HUES64 (cell line): Measurements from ENCODE around the gene KCNH6.

Source experiments
- H3K27ac ChIP-seq: 2 replicates; pipeline ENCODE4 v1.7.0; 2013; ENCODE audit warnings: low read depth, low read length, inconsistent platforms
- H3K27me3 ChIP-seq: 2 replicates; pipeline ENCODE4 v1.6.1; 2013; ENCODE audit warnings: mild to moderate bottlenecking, low read length; ENCODE audit not compliant: insufficient read depth
- H3K36me3 ChIP-seq: 2 replicates; pipeline ENCODE4 v1.6.1; 2013; ENCODE audit warnings: mild to moderate bottlenecking, low read length; ENCODE audit not compliant: insufficient read depth
- H3K4me1 ChIP-seq: 2 replicates; pipeline ENCODE4 v1.6.1; 2013; ENCODE audit warnings: mild to moderate bottlenecking, low read length, moderate library complexity; ENCODE audit not compliant: insufficient read depth
- H3K4me3 ChIP-seq: 2 replicates; pipeline ENCODE4 v1.5.1; 2013; ENCODE audit warnings: mild to moderate bottlenecking, low read length, moderate library complexity
- H3K9ac ChIP-seq: 2 replicates; pipeline ENCODE4 v1.6.1; 2013; ENCODE audit warnings: mild to moderate bottlenecking, low read depth, low read length
- H3K9me3 ChIP-seq: 2 replicates; pipeline ENCODE4 v1.6.1; 2013; ENCODE audit warnings: low read depth, low read length; ENCODE audit not compliant: insufficient read depth
- WGBS: fragments of 150-250, 120-280 bp; methylation state at CpG from one replicate; pipeline ENCODE4 v1.1.7; 2013; ENCODE audit warnings: missing lambda C conversion rate; 5-methylcytosine and 5-hydroxymethylcytosine counted together

KCNH6 gene

DNA sequence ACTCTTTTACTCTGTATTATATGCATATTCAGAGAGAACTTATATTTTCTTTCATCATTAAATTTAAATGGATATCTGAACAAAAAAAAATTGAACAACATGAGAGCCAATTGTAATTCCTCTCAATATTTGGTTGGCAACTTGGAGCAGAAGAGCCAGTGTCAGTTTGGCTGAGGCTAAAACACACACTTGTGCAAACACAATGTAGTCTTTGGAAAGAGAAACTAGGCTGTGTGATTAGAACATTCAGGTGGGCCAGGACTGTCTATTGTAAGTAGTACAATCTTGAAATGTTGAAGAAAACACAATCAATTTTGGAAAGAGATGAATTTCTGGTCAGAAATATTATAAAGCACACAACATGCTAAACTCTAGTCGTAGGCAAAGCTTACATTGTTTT lies 44.1 kb downstream of the KCNH6 start:
- H3K9ac ChIP-seq, result no peak overlapping the region
- H3K27ac ChIP-seq, result no peak overlapping the region
- no peaks in the 10 kb centered on the region for H3K4me1 ChIP-seq
- H3K27me3 ChIP-seq, result no peaks in the 10 kb centered on the region
- no peaks in the 10 kb centered on the region for H3K9me3 ChIP-seq
- 91% methylated on average over 1 of the region's 1 CpG for WGBS
- H3K36me3 ChIP-seq, result no peaks in the 10 kb centered on the region
- H3K4me3 ChIP-seq, result no peak overlapping the region

DNA sequence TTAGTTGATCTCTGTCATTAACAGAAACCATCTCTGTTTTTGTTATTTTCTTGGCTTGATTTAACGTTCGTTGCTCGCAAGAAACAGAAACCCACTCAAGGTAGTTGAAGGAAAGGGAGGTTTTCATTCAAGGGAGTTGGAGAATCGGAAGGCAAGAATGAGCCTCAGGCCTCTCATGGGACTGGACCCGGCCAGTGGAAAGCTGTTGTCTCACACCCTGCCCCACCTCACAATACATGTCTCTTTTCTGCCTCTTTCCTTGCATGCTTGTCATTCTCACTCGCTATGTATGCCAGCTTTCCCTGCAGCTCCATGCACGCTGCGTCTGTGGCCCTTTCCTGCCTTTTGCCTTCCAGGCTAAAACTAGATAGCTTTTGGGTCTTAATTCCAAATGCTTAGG lies 45.4 kb downstream of the KCNH6 start:
- Histone ChIP-seq H3K36me3 (no peaks in the 10 kb centered on the region), H3K9me3 (no peaks in the 10 kb centered on the region), H3K4me3 (no peak overlapping the region), H3K27me3 (no peaks in the 10 kb centered on the region), H3K9ac (no peak overlapping the region), H3K27ac (no peak overlapping the region), H3K4me1 (no peaks in the 10 kb centered on the region)
- 91% methylated on average over 8 of the region's 8 CpGs for WGBS

DNA sequence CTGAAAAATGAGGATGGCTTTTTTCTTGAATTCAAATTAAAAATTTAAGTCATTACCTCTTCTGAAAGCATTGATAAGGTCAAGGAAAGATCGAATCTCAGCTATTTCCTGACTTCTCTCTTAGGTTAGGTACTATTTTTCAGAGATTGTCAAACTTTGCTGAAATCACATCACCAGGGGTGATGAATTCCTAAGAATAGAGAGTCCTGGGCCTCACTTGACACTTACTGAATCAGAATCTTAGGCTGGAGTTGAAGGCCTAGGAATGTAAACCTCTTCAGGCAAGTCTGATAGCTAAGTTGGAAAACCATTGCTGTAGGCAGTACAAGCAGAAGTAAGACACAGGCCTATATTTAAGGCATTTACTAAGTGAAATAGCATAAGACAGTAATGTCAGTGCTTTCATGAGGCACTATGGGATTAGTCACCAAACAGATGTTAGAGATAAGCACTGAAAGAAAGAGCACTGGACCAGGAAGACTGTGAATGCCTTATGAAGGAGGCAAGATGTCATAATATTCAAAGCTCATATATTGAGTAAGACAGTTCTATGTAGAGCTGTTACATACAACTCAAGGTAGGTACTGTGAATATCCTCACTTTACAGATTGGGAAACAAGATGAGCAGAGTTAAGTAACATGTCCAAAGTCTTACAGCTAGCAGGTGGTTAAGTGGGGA lies 48.6 kb downstream of the KCNH6 start:
- no peak overlapping the region for H3K9ac ChIP-seq
- no peaks in the 10 kb centered on the region for H3K36me3 ChIP-seq
- WGBS, result 86% methylated on average over 1 of the region's 1 CpG
- no peaks in the 10 kb centered on the region for H3K4me1 ChIP-seq
- H3K27me3 ChIP-seq, result no peaks in the 10 kb centered on the region
- H3K27ac ChIP-seq, result no peak overlapping the region
- H3K4me3 ChIP-seq, result no peak overlapping the region
- H3K9me3 ChIP-seq, result no peaks in the 10 kb centered on the region

DNA sequence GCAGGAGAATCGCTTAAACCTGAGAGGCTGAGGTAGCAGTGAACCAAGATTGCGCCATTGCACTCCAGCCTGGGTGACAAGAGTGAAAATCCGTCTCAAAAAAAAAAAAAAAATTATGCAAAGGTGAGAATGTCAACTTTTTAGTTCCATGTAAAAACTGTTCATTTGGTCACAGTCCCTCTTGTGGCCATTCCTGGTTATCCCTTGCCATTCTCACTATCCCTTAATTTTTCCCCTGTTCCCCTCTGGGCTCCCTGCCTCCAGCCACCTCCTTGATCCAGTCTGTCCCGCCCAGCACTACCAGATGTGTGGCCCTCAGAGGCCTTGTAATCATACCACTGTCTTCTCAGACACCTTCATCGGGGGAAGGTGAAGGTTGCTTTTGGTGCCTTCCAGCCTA lies 50.5 kb downstream of the KCNH6 start:
- Histone ChIP-seq H3K9ac (no peak overlapping the region), H3K27me3 (no peaks in the 10 kb centered on the region), H3K36me3 (no peaks in the 10 kb centered on the region), H3K4me1 (no peaks in the 10 kb centered on the region), H3K9me3 (no peaks in the 10 kb centered on the region), H3K27ac (no peak overlapping the region), H3K4me3 (no peak overlapping the region)
- WGBS, result 84% methylated on average over 5 of the region's 5 CpGs

DNA sequence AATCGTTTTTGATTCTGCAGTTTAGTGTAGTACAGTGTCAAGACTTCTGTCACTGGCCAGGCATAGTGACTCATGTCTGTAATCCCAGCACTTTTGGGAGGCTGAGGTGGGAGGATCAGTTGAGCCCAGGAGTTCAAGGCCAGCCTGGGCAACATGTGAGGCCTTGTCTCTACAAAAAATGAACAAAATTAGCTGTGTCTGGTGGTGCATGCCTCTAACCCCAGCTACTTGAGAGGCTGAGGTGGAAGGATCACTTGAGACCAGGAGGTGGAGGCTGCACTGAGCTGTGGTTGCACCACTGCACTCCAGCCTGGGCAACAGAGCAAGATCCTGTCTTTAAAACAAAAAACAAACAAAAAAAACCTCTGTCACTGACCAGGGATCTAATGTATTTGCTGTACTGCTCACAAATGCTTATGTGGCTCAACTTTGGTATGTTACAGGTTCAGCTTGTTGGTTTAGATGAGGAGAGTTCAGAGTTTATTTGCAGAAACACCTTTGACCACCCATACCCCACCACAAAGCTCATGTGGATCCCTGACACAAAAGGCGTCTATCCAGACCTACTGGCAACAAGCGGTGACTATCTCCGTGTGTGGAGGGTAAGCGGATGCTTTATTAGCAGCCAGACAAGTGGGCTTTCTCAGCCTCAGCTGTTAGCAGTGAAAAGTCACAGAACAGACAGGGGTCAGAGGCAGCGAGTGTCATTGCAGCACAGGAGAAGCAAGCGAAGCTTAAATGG lies 55.0 kb downstream of the KCNH6 start:
- H3K36me3 ChIP-seq, result peaks cover 37% of the 10 kb centered on the region
- no peaks in the 10 kb centered on the region for H3K9me3 ChIP-seq
- no peak overlapping the region for H3K27ac ChIP-seq
- H3K4me1 ChIP-seq, result no peaks in the 10 kb centered on the region
- H3K27me3 ChIP-seq, result no peaks in the 10 kb centered on the region
- no peak overlapping the region for H3K9ac ChIP-seq
- H3K4me3 ChIP-seq, result no peak overlapping the region
- WGBS, result 96% methylated on average over 7 of the region's 7 CpGs

DNA sequence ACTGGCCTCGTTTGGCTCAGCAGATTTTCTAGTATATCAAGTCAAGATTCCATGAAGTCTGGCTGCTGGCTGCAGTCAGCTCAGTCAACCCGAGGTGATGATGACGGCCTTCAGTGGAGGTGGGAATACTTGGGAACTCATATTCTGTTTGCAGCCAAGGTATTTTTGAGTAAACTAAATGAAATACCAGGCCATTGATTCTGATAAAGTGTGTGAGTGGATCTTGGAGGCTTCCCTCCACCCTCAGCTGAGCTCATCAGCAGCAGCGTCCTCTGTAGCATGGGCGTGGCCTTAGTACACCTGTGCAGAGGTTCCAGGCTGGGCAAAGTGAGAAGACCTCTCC lies 55.6 kb downstream of the KCNH6 start:
- Histone ChIP-seq H3K27ac (no peak overlapping the region), H3K9ac (no peak overlapping the region), H3K4me1 (no peaks in the 10 kb centered on the region), H3K4me3 (no peak overlapping the region), H3K9me3 (no peaks in the 10 kb centered on the region), H3K27me3 (no peaks in the 10 kb centered on the region), H3K36me3 (peaks cover 42% of the 10 kb centered on the region)
- WGBS, result 92% methylated on average over 5 of the region's 5 CpGs

DNA sequence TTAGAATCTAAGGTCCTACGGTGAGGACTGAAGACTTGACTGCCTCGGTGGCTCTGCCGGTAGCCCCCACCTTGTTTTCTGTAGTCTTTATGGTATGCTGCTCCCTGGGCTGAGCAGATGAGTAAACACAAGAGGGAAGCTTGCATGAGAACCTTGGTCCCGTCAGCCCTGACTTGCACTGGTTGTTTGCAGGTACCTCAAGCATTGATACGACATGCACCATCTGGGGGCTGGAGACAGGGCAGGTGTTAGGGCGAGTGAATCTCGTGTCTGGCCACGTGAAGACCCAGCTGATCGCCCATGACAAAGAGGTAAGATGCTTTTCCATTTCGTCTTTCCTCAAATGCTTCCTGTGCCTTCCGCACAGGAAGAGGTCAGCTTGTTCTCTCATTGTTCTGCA lies 56.5 kb downstream of the KCNH6 start:
- no peaks in the 10 kb centered on the region for H3K27me3 ChIP-seq
- 90% methylated on average over 11 of the region's 11 CpGs for WGBS
- no peak overlapping the region for H3K4me3 ChIP-seq
- no peak overlapping the region for H3K9ac ChIP-seq
- H3K36me3 ChIP-seq, result peaks cover 49% of the 10 kb centered on the region
- H3K9me3 ChIP-seq, result no peaks in the 10 kb centered on the region
- no peaks in the 10 kb centered on the region for H3K4me1 ChIP-seq
- no peak overlapping the region for H3K27ac ChIP-seq

DNA sequence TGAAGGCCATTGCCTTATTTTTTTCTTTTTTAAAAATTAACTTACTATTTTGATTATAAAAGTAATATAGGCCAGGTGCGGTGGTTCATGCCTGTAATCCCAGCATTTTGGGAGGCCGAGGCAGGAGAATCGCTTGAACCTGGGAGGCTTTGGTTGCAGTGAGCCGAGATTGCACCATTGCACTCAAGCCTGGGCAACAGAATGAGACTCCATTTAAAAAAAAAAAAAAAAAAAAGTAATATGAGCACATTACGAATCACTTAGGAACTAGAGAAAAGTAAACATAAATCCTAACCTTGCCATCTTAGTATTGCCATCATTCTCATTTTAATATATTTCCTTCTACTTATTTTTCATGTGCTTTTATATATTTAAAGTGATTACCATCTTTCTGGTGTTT lies 64.6 kb downstream of the KCNH6 start:
- H3K27ac ChIP-seq, result no peak overlapping the region
- 96% methylated on average over 4 of the region's 5 CpGs for WGBS
- H3K9ac ChIP-seq, result no peak overlapping the region
- no peaks in the 10 kb centered on the region for H3K27me3 ChIP-seq
- peaks cover 86% of the 10 kb centered on the region for H3K36me3 ChIP-seq
- H3K9me3 ChIP-seq, result no peaks in the 10 kb centered on the region
- no peak overlapping the region for H3K4me3 ChIP-seq
- no peaks in the 10 kb centered on the region for H3K4me1 ChIP-seq

DNA sequence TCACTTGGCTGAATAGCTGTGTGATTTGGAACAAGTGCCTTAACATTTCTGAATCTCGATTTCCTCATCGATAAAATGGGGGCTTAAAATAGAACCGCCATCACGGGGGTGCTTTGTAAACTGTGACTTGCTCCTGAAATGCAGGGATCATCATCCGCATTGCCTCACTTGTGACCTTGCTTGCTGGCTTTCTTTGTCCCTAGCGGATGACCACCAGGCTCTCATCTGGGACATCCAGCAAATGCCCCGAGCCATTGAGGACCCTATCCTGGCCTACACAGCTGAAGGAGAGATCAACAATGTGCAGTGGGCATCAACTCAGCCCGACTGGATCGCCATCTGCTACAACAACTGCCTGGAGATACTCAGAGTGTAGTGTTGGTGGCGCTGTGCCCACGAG lies 65.6 kb downstream of the KCNH6 start:
- no peak overlapping the region for H3K4me3 ChIP-seq
- WGBS, result 96% methylated on average over 11 of the region's 11 CpGs
- H3K27ac ChIP-seq, result no peak overlapping the region
- H3K36me3 ChIP-seq, result peaks cover 83% of the 10 kb centered on the region
- H3K9me3 ChIP-seq, result no peaks in the 10 kb centered on the region
- H3K9ac ChIP-seq, result no peak overlapping the region
- H3K4me1 ChIP-seq, result no peaks in the 10 kb centered on the region
- H3K27me3 ChIP-seq, result no peaks in the 10 kb centered on the region

DNA sequence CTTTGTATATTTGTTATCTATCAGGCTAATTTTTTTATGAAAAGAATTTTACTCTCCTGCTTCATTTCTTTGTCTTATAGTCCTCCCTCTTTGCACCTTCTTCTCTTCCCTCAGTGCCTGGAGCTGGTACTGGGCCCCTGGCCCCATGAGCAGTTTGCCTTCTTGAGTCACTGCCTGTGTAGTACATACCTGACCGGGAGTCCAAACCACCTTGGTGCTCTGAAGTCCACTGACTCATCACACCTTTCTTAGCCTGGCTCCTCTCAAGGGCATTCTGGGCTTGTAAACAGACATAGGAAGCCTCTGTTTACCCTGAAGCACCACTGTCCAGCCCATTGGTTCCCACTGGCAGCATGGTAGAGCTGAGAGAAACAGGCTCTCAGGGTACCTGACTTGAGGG lies 66.5 kb downstream of the KCNH6 start:
- peaks cover 76% of the 10 kb centered on the region for H3K36me3 ChIP-seq
- no peaks in the 10 kb centered on the region for H3K27me3 ChIP-seq
- H3K4me1 ChIP-seq, result no peaks in the 10 kb centered on the region
- no peaks in the 10 kb centered on the region for H3K9me3 ChIP-seq
- WGBS, result 98% methylated on average over 1 of the region's 1 CpG
- H3K9ac ChIP-seq, result no peak overlapping the region
- H3K4me3 ChIP-seq, result no peak overlapping the region
- no peak overlapping the region for H3K27ac ChIP-seq

DNA sequence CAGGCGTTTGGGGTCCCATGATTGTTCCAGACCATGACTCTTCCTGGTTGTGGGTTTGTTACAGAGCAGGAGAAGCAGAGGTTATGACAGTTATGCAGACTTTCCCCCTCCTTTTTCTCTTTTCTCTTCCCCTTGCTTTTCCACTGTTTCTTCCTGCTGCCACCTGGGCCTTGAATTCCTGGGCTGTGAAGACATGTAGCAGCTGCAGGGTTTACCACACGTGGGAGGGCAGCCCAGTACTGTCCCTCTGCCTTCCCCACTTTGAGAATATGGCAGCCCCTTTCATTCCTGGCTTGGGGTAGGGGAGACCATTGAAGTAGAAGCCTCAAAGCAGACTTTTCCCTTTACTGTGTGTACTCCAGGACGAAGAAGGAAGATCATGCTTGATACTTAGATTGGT lies 69.6 kb downstream of the KCNH6 start:
- Histone ChIP-seq H3K9me3 (no peaks in the 10 kb centered on the region), H3K36me3 (peaks cover 48% of the 10 kb centered on the region), H3K9ac (no peak overlapping the region), H3K27ac (no peak overlapping the region), H3K4me3 (no peak overlapping the region), H3K4me1 (no peaks in the 10 kb centered on the region), H3K27me3 (no peaks in the 10 kb centered on the region)
- WGBS, result 90% methylated on average over 3 of the region's 3 CpGs

DNA sequence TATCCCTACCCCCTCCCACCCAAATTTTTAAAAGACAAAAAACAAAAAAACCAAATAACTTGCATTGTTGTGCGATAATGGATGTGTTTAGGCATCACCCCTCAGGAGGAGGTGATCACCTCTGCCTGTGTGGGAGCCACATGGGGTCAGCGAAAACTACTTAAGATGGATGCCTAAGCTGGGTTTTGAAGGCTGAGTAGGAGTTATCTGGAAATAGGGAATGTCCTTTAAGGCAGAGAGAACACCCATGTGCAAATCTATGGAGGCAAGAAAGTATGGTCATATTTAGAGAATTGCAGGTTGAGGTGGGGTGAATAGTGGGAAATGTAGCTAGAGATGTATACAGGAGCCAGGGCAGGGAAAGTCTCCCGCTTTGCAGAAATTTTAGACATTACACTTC lies 72.0 kb downstream of the KCNH6 start:
- Histone ChIP-seq H3K4me1 (peaks cover 2% of the 10 kb centered on the region), H3K4me3 (no peak overlapping the region), H3K9me3 (no peaks in the 10 kb centered on the region), H3K36me3 (peaks cover 25% of the 10 kb centered on the region), H3K27ac (no peak overlapping the region), H3K27me3 (no peaks in the 10 kb centered on the region), H3K9ac (no peak overlapping the region)
- WGBS, result 97% methylated on average over 3 of the region's 3 CpGs
